Neural cell (in vitro differentiated cells): ENCODE measurements around the gene CREBRF. TPM values are rescaled to one million over a fixed set of nuclear protein-coding genes. Genes with fewer than 3 reads are reported as not detected.
"Not testable (repeated sequence)": the region's sequence is repeated elsewhere in the genome, so short reads cannot be mapped to it uniquely, and the experiment has no call there.

Source experiments
- H2AFZ ChIP-seq: fragments of 200-600, 300-800 bp; sonication (generic), shearing (Covaris generic); 2 replicates; pipeline ENCODE4 v1.6.0; 2014; ENCODE audit warnings: low read depth, mild to moderate bottlenecking, antibody characterized with exemption, low read length, moderate library complexity
- H3F3A ChIP-seq: fragments of 200-600 bp; shearing (Covaris generic); 2 replicates; pipeline ENCODE4 v1.6.1; 2016; ENCODE audit warnings: mild to moderate bottlenecking, moderate library complexity, mixed read lengths, antibody characterized with exemption, low read length; ENCODE audit not compliant: insufficient read depth, poor library complexity, severe bottlenecking
- H3K27ac ChIP-seq: fragments of 200-600, 300-800 bp; sonication (generic), shearing (Covaris generic); 2 replicates; pipeline ENCODE4 v1.5.1; 2014; ENCODE audit warnings: mild to moderate bottlenecking, low read length, moderate library complexity
- H3K27me3 ChIP-seq: fragments of 300-800, 200-600 bp; sonication (generic), shearing (Covaris generic); 2 replicates; pipeline ENCODE4 v1.6.0; 2014; ENCODE audit warnings: mild to moderate bottlenecking, low read depth, low read length, moderate library complexity; ENCODE audit not compliant: insufficient read depth
- H3K36me3 ChIP-seq: fragments of 300-800, 200-600 bp; sonication (generic), shearing (Covaris generic); 2 replicates; pipeline ENCODE4 v1.5.1; 2014; ENCODE audit warnings: mild to moderate bottlenecking, antibody characterized with exemption, low read length, moderate library complexity; ENCODE audit not compliant: insufficient read depth
- H3K4me2 ChIP-seq: fragments of 300-800, 200-600 bp; sonication (generic), shearing (Covaris generic); 2 replicates; pipeline ENCODE4 v1.6.0; 2014; ENCODE audit warnings: mild to moderate bottlenecking, low read length
- H3K4me3 ChIP-seq: fragments of 300-800, 200-600 bp; sonication (generic), shearing (Covaris generic); 2 replicates; pipeline ENCODE4 v1.5.1; 2014; ENCODE audit warnings: mild to moderate bottlenecking, low read length, moderate library complexity
- H3K79me2 ChIP-seq: fragments of 200-600 bp; shearing (Covaris generic); replicated peaks from 2 replicates; pipeline ENCODE4 v1.6.0; 2014; ENCODE audit warnings: mild to moderate bottlenecking, low read length, moderate library complexity; ENCODE audit not compliant: insufficient read depth
- H3K9ac ChIP-seq: fragments of 300-800, 200-600 bp; sonication (generic), shearing (Covaris generic); 2 replicates; pipeline ENCODE4 v1.6.1; 2016; ENCODE audit warnings: mild to moderate bottlenecking, low read length, mixed read lengths
- H3K9me2 ChIP-seq: fragments of 200-600 bp; shearing (Covaris generic); 2 replicates; pipeline ENCODE4 v1.6.1; 2016; ENCODE audit warnings: mild to moderate bottlenecking, low read length, mixed read lengths; ENCODE audit not compliant: insufficient read depth
- H3K9me3 ChIP-seq: fragments of 200-600, 300-800 bp; sonication (generic), shearing (Covaris generic); 2 replicates; pipeline ENCODE4 v1.6.1; 2016; ENCODE audit warnings: mild to moderate bottlenecking, mixed run types, low read length, moderate library complexity, mixed read lengths
- H4K20me1 ChIP-seq: fragments of 200-600 bp; shearing (Covaris generic); 2 replicates; pipeline ENCODE4 v1.6.1; 2016; ENCODE audit warnings: mild to moderate bottlenecking, mixed run types; ENCODE audit not compliant: insufficient read depth
- CTCF ChIP-seq: fragments of 450-650 bp; IDR thresholded peaks from 2 replicates; pipeline ENCODE4 v1.5.1; 2014; ENCODE audit warnings: antibody characterized with exemption, mild to moderate bottlenecking, moderate library complexity; ENCODE audit not compliant: poor library complexity, severe bottlenecking
- EP300 ChIP-seq: fragments of 450-650 bp; conservative IDR thresholded peaks from 2 replicates; pipeline ENCODE4 v1.6.1; 2014; ENCODE audit warnings: antibody characterized with exemption, mild to moderate bottlenecking, moderate library complexity; ENCODE audit not compliant: poor library complexity, severe bottlenecking
- EZH2 ChIP-seq: fragments of 200-600, 300-800 bp; shearing (Covaris generic), sonication (generic); IDR thresholded peaks from 2 replicates; pipeline ENCODE4 v1.6.1; 2014; ENCODE audit warnings: antibody characterized with exemption, low read length, borderline replicate concordance, mild to moderate bottlenecking; ENCODE audit not compliant: insufficient read depth, poor library complexity, severe bottlenecking
- MXI1 ChIP-seq: fragments of 450-650 bp; conservative IDR thresholded peaks from 2 replicates; pipeline ENCODE4 v1.6.1; 2014; ENCODE audit warnings: antibody characterized with exemption, mild to moderate bottlenecking; ENCODE audit not compliant: poor library complexity, severe bottlenecking
- RAD21 ChIP-seq: fragments of 450-650 bp; conservative IDR thresholded peaks from 2 replicates; pipeline ENCODE4 v1.6.1; 2014; ENCODE audit warnings: antibody characterized with exemption, mild to moderate bottlenecking, moderate library complexity
- SMC3 ChIP-seq: fragments of 450-650 bp; conservative IDR thresholded peaks from 2 replicates; pipeline ENCODE4 v1.6.1; 2014; ENCODE audit warnings: antibody characterized with exemption, mild to moderate bottlenecking, moderate library complexity; ENCODE audit not compliant: poor library complexity
- TAF1 ChIP-seq: IDR thresholded peaks from 2 replicates; pipeline ENCODE4 v1.6.1; 2012; ENCODE audit warnings: low read depth
- polyA plus RNA-seq: library from polyadenylated mRNA; depleted of rRNA; stranded (reverse); fragments of >200 nt; gene quantifications from 2 replicates; pipeline ENCODE4 v1.2.3, GENCODE V29; 2014

The CREBRF gene
- polyA plus RNA-seq, 1 donor from 2014 or later, result 9.3 TPM

- Histone ChIP-seq H3K4me3 (no peak overlapping the region), H3K79me2 (no peaks in the 10 kb centered on the region), H3K9ac (no peak overlapping the region), H3K27me3 (no peaks in the 10 kb centered on the region), H3K27ac (no peak overlapping the region), H3K9me2 (no peaks in the 10 kb centered on the region), H3K4me2 (no peak overlapping the region), H3F3A (no peaks in the 10 kb centered on the region), H2AFZ (no peak overlapping the region), H4K20me1 (no peaks in the 10 kb centered on the region), H3K36me3 (no peaks in the 10 kb centered on the region), H3K9me3 (no peaks in the 10 kb centered on the region)
- TF ChIP-seq SMC3, result no peak
Observed at GRCh38 chr5:173075970-173076369, 19.8 kb downstream of the CREBRF start.

GRCh38 chr5:173076471-173076870, 20.3 kb downstream of the CREBRF start:
- H3K36me3 ChIP-seq, H3K79me2 ChIP-seq, H3K4me2 ChIP-seq, H3K9me2 ChIP-seq, H3F3A ChIP-seq, H2AFZ ChIP-seq, H3K27ac ChIP-seq, H3K9ac ChIP-seq, H3K4me3 ChIP-seq, H3K27me3 ChIP-seq, H3K9me3 ChIP-seq, H4K20me1 ChIP-seq: not testable (repeated sequence)

- no peaks in the 10 kb centered on the region for H4K20me1 ChIP-seq
- H3K79me2 ChIP-seq, result no peaks in the 10 kb centered on the region
- no peaks in the 10 kb centered on the region for H3K27me3 ChIP-seq
- H3K9me3 ChIP-seq, result no peaks in the 10 kb centered on the region
- no peak overlapping the region for H3K27ac ChIP-seq
- H3F3A ChIP-seq, result no peaks in the 10 kb centered on the region
- no peak overlapping the region for H2AFZ ChIP-seq
- TF ChIP-seq MXI1 (no peak), TAF1 (no peak), EP300 (no peak), CTCF (no peak), RAD21 (no peak)
- no peak overlapping the region for H3K4me2 ChIP-seq
- no peak overlapping the region for H3K4me3 ChIP-seq
- H3K9ac ChIP-seq, result no peak overlapping the region
- H3K36me3 ChIP-seq, result no peaks in the 10 kb centered on the region
- no peaks in the 10 kb centered on the region for H3K9me2 ChIP-seq
Observed at GRCh38 chr5:173078878-173079277, 22.7 kb downstream of the CREBRF start.

- Histone ChIP-seq H2AFZ (no peak overlapping the region), H3K4me2 (no peak overlapping the region), H3K9ac (no peak overlapping the region), H3F3A (no peaks in the 10 kb centered on the region), H3K79me2 (no peaks in the 10 kb centered on the region), H4K20me1 (no peaks in the 10 kb centered on the region), H3K36me3 (peaks cover 10% of the 10 kb centered on the region), H3K9me2 (no peaks in the 10 kb centered on the region), H3K9me3 (no peaks in the 10 kb centered on the region), H3K27ac (no peak overlapping the region), H3K4me3 (no peak overlapping the region), H3K27me3 (no peaks in the 10 kb centered on the region)
- TF ChIP-seq EZH2, result no peak
Observed at GRCh38 chr5:173089581-173089980, 33.4 kb downstream of the CREBRF start.
